NCI-H1417 treated with DMSO at 0.1 percent for 48 hours (cell line): ENCODE results near the gene ACER3.
A peak's percentile ranks its signal among the peaks of the same experiment; 100 is the strongest.
"Not testable (repeated sequence)": the region's sequence is repeated elsewhere in the genome, so short reads cannot be mapped to it uniquely, and the experiment has no call there.

Experiments
- DNase-seq: peaks from one replicate; lab custom pipeline; 2025; lab: John Stamatoyannopoulos, UW

ACER3 gene

DNA sequence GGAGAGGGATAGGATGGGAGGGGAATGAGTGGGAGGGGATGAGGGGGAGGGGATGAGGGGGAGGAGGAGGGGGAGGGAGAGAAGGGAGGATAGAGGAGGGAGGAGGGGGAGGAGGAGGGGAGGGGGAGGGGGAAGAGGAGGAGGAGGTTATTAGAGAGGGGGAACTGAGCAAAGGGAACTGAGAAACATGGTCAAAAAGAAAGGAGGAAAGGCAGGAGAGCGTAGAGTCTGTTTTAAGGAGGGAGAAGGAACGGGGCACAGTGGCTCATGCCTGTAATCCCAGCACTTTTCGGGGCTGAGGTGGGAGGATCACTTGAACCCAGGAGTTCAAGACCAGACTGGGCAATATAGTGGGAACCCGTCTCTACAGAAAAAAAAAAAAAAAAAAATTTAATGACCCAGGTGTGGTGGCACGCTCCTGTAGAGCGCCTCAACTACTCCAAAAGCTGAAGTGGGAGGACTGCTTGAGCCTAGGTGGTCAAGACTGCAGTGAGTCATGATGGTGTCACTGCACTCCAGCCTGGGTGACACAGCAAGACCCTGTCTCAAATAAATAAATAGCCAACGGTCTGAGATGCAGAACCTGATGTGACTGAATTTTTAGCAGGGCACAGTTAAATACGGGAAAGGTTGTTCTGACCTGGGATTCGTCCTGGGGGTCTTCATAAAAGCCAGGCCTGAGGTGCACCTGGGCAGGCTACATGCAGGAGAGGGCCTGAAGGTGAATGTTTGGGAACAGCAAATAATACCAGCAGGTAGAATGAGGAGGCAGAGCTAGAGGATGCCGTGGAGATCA, 177.5 kb downstream of the ACER3 start:
- no peak for DNase-seq

DNA sequence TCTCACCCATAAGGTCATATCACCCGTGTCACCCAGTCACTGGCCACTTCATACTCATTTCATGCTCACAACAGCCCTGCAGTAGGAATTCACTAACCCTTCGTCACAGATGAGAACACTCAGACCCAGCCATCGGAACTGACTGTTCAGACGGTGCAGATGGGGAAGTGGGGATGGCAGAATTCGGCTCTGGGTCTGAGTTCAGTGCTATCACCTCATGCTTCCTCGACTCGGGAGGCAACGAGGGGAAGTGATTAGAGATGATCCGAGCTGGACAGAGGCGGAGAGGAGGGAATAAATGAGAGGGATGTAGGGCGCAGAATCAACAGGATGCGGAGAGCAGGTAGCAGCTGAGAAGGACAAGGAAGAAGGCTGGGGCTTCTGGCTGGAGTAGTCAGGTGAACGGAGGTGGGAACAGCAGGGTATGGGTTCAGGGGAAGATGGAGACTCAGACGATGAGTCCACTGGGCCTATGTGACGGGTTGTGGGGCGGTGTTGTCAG, 178.2 kb downstream of the ACER3 start:
- DNase-seq = no peak

DNA sequence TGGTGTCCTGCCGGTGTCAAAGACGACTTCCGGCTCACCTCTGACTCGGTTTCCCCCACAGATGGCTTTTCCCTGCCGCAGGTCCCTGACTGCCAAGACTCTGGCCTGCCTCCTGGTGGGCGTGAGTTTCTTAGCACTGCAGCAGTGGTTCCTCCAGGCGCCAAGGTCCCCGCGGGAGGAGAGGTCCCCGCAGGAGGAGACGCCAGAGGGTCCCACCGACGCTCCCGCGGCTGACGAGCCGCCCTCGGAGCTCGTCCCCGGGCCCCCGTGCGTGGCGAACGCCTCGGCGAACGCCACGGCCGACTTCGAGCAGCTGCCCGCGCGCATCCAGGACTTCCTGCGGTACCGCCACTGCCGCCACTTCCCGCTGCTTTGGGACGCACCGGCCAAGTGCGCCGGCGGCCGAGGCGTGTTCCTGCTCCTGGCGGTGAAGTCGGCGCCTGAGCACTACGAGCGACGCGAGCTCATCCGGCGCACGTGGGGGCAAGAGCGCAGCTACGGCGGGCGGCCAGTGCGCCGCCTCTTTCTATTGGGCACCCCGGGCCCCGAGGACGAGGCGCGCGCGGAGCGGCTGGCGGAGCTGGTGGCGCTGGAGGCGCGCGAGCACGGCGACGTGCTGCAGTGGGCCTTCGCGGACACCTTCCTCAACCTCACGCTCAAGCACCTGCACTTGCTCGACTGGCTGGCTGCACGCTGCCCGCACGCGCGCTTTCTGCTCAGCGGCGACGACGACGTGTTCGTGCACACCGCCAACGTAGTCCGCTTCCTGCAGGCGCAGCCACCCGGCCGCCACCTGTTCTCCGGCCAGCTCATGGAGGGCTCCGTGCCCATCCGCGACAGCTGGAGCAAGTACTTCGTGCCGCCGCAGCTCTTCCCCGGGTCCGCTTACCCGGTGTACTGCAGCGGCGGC, 179.0 kb downstream of the ACER3 start:
- DNase-seq = no peak

DNA sequence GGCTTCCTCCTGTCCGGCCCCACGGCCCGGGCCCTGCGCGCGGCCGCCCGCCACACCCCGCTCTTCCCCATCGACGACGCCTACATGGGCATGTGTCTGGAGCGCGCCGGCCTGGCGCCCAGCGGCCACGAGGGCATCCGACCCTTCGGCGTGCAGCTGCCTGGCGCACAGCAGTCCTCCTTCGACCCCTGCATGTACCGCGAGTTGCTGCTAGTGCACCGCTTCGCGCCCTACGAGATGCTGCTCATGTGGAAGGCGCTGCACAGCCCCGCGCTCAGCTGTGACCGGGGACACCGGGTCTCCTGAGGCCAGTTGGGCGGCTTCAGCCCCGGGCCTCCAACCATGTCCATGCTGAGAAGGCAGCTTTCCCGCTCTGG, 179.7 kb downstream of the ACER3 start:
- DNase-seq = no peak

DNA sequence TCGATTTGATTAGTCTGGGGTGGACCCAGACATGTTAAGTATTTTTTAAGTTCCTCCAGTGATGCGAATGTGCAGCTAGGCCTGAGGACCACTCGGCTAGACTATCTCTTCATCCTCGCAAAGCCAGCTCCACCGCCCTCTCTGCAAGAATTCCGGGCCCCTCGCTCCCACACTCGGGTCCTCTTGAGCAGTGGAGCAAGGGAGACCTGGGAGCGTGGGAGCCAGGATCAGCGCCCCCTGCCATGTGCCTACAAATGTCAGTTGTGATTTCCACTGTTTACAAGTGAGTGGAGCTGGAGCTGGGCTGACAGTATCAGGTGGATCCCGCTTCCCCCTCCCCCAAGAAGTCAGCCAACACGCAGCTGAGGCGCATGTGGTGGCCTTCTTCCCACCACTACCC, 180.2 kb downstream of the ACER3 start:
- no peak for DNase-seq

DNA sequence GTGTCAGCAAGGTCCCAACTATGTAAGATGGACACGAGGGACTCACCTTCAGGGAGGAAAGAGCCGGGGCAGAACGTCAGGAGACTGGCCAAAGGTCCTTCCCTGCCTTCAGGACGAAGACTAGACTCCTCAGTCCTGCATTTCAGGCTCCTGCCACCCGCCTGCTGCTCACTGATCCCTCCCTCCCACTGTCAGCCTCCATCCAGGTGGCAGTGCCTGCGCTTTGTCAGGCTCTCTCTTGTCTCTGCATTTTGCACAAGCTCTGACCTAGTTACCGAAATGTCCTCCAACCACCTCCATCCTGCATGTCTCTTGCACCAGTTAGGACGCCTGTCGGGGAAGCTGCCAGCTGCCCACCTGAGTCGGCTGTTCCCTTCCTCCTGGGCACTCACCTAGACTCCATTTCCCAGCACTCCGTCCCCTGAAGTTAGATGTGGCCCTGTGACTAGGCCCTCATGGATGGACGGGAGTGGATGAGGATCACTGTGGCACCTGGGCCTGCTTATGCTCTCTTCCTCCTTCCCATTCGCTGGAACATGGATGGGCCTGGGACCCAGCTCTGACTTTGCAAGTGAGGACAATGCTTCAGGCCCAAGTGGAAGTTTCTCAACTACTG, 181.5 kb downstream of the ACER3 start:
- no peak for DNase-seq

DNA sequence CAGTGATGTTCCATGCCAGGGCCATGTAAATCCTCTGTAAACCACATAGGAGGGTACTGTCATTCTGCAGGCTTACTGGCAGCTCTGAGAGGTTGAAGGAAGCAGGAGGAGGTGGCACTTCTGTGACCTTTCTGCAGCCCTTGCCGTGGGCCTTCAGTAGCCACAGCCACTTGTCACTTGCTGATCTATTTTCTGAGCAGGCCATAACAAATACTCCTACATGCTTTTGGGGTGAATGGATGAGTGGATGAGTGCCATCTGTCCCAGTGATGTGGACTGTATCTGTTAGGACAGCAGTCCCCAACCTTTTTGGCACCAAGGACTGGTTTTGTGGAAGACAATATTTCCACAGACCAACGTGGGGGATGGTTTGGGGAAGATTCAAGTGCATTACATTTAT, 183.6 kb downstream of the ACER3 start:
- DNase-seq = no peak

DNA sequence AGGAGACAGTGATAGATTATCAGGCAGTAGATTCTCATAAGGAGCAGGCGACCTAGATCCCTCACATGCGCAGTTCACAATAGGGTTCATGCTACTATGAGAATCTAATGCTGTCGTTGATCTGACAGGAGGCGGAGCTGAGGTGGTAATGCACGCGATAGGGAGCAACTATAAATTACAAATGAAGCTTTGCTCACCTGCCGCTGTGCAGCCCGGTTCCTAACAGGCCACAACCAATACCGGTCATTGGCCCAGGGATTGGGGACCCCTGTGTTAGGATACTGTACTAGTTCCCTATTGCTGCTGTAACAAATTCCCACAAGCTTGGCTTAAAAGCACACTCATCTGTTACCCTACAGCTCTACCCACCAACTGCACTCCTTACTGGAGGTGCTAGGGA, 184.2 kb downstream of the ACER3 start:
- DNase-seq = no peak

DNA sequence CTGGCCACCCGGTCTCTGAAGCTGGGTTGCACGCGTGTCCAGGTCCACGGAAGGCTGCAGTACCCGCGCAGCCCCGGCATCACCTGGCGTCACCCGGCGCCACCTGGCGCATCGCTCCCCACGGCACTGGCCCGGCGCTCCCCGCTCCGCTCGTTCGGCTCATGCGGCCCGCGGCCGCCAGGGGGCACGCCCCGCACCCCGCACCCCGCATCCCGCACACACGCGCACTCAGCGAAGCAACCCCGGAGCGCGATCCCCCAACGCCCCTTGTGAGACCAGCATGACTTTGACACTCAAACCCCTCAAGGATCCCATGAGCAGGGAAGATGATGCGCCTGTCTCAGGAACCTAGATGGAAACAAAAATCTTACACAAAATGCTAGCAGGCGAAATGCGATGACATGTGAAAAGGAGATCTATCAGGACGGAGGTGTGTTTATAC, 185.4 kb downstream of the ACER3 start:
- DNase-seq = no peak

DNA sequence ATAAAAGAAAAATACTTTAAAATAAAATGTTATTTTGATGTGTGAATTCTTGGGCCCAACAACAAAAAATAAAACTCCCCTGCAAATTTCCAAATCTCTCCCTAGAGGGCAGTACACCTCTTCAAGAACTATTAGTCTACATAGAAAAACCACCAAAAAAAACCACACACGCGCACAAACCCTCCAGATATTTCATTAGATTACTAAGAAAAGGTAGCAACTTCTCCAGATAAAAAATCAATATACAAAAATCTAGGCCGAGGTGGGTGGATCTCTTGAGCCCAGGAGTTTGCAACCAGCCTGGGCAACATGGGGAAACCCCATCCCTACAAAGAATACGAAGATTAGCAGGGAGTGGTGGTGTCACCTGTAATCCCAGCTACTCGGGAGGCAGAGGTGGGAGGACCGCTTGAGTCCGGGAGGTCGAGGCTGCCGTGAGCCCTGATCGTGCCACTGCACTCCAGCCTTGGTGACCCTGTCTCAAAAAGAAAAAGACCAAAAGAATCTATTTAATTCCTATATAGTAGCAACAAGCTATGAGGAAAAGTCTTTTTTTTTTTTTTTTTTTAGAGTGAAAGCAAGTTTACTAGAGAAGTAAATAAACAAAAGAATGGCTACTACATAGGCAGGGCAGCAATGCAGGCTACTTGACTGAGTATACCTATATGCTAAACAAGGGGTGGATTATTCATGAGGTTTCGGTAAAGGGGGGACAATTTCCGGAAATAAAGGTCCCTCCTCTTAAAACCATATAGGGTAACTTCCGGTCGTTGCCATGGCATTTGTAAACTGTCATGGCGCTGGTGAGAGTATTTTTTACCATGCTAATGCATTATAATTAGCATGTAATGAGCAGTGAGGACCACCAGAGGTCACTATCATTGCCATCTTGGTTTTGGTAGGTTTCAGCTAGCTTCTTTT, 186.5 kb downstream of the ACER3 start:
- DNase-seq = peak; percentile 67

DNA sequence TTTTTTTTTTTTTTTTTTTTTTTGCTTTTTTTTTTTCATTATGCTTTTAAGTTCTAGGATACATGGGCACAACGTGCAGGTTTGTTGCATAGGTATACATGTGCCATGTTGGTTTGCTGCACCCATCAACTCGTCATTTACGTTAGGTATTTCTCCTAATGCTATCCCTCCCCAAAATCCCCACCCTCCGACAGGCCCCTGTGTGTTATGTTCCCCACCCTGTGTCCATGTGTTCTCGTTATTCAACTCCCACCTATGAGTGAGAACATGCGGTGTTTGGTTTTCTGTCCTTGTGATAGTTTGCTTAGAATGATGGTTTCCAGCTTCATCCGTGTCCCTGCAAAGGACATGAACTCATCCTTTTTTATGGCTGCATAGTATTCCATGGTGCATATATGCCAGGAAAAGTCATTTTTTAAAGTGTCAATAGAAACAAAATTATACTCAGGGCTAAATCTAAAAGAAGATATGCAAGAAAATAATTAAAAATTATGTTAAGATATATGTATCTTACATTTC, 187.3 kb downstream of the ACER3 start:
- not testable (repeated sequence) for DNase-seq

DNA sequence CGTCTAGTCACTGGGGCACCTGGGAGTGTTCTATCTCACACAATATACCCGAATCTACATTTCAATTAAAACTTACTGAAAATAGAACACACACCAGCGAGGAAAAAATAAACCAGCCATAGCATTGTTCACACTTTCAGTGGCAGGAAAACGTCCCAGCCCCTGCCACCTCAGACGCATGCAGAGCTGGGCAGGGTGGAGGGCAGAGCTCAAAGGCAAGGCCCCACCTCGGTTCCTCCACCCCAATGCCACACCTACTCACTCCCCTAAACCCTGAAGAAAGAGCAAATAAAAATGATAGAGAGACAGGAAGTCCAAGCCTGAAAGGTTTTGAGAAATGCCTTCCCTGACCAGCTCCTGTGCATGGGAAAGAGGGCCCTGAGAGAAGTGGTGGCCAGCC, 188.3 kb downstream of the ACER3 start:
- DNase-seq = no peak

DNA sequence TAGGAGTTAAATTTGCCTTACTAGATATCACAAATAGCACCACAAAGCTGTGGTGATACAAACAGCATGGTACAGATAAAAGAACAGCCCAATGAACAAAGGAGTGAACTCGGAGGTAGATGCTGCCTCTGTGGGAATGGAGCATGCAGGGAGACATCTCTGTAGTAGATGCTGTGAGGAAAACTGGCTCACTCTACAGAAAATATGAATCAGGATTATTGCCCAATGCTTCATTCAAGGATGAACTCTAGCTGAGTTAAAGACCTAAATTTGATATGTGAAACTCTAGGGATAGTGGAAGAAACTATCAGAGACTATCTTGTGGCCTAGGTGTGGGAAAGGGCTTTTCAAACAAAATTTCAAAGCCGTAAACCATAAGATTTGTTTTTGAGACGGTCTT, 190.8 kb downstream of the ACER3 start:
- DNase-seq = no peak

DNA sequence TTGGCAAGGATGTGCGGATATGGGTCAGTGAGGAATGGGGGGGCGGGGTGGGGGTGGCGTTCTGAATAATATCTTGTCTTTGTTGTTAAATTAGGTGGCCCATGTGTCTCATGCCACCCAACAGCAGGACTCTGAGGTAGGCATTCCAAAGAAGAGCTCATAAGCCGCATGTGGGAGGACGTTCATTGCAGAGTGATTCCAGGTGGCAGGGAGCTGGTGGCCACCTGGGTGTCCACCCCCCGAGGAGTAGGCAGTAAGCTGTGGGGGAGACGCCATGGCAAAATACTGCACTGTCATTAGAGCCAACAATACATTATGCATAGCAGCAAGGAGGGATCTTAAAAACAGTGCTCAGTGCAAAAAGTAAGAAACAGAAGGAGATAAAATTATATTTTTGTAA, 191.8 kb downstream of the ACER3 start:
- DNase-seq = no peak

DNA sequence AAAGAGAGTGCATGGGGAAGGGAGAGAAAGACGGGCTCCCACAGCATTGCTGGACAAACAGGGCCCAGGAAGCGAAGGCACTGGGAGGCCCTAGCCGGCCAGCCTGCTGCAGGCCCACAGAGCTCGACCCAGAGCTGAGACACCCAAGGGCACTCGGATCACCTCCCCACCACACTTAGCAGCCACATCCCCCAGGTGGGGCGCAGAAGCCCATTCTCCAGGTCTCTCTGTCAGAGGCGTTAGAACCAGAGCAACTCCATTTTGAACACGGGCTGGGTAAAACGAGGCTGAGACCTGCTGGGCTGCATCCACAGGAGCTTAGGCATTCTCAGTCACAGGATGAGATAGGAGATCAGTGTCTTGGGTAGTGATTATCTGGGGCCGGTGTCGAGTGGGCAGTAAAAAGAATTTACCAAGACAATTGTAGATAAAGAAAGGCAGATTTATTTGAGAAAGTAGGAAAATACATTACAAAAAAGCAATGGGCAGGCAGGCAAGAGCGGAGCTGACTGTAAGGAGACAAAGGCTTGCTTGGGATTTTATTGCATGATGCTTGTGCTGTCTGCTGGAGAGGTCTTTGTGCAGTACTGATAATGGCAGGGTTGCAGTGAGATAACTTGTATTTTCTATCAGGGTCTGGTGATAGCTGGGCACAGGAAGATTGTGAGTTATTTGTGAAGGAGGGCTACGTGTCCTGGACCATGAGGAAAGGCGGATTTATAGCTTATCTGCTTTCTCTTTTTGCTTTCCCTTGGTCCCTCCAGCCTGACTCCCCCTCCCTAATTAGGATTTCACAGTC, 192.7 kb downstream of the ACER3 start:
- no peak for DNase-seq

DNA sequence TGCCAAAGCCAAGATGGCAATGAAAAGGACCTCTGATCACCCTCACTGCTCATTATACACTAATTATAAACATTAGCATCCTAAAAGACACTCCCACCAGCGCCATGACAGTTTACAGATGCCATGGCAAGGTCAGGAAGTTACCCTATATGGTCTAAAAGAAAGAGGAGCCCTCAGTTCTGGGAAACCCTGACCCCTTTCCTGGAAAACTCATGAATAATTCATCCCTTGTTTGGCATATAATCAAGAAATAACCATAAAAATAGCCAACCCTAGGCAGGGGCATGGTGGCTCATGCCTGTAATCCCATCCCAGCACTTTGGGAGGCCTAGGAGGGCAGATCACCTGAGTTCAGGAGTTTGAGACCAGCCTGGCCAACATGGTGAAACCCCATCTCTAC, 193.4 kb downstream of the ACER3 start:
- DNase-seq = no peak

DNA sequence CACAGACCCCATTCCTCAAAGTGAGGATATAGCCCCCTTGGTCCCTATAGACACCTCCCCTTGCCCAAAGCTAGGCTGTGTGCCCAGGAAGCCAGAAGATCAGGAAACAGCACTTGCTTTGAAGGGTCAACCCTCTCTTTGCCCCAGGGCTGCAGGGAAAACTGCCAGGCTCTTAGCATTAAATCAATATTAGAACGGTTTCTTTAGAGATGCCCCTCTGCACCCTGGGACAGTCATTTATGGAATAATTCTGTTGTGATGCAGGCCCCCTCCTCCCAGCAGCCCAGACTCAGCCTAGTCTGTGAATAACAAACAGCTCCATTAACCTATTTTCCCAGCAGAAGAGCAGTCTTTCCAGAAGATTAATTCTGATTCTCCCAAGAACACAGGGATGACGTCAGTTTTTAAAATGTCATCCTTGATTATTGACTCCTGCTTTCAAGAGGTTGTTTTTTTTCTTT, 194.4 kb downstream of the ACER3 start:
- no peak for DNase-seq

DNA sequence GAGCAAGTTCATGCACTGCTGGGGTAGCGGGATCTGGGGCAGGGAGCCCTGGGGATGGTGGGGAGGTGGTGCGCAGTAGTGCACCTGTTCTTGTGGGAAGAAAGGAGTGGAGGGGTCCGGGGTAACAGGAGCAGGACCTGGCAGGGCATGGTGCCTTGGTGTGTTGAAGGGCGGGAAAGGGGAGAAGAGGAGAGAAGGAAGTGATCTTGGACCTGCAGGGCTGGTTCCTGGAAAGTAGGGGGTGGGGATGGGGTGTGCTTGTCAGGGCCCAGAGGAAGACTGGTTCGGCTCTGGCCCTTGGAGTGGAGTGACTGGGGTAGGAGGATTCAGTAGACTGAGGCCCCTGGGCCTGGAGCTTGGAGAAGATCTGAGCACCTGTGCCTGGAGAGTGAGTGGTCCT, 195.2 kb downstream of the ACER3 start:
- DNase-seq = no peak

DNA sequence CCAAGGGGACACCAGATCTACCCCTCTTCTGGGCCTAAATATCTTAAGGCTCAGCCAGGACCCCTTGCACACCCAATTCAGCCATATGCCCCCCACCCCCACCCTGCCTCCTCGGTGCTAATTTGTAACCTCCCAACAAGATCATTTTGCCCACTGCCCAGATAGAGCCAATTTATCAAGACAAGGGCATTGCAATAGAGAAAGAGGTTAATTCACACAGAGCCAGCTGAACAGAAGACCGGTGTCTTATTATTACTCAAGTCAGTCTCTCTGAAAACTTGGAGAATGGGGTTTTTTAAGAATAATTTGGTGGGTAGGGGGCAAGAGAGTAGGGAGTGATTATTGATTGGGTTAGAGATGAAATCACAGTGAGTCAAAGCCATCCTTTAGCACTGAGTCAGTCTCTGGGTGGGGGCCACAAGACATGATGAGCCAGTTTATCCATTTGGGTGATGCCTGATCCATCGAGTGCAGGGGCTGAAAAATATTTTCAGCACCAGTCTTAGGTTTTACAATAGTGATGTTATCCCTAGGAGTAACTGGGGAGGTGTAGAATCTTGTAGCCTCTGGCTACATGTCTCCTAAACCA, 196.2 kb downstream of the ACER3 start:
- no peak for DNase-seq

DNA sequence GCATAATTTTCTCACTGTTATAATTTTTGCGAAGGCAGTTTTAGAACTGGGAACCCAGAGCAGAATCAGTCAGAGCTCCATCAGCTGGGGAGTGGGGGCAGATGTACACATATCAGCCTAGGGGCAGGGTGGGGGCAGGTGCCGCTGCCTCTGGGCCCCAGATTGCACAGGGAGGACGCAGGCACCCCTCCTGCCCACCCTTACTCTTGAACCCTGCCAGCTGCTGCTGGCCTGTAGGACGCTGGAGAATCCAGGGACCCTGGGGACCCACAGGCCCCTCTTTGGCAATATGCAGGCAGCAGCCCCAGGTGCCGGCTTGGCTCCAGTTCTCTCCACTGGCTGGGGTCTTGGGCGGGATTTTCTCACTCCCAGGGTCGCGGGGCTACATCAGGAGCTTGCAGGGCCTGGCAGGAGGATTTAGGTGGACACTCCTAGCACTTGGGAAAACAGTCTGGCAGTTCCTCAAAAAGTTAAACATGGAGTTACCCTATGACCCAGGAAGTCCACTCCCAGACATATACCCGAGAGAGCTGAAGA, 197.3 kb downstream of the ACER3 start:
- no peak for DNase-seq
